ENCODE measurements around the gene INHBE.

- no peak for TF ChIP-seq CTCF (conservative IDR thresholded peaks at IDR 0.05; ENCODE audit: low read depth in 2 of 2)
- TF ChIP-seq POLR2AphosphoS5 (IDR thresholded peaks at IDR 0.05; ENCODE audit: low read depth): no peak
- TF ChIP-seq EZH2 (IDR thresholded peaks at IDR 0.05; ENCODE audit: low read depth, unreplicated experiment): no peak
- TF ChIP-seq EZH2phosphoT487 (IDR thresholded peaks at IDR 0.05; ENCODE audit: unreplicated experiment): no peak
- no peak for TF ChIP-seq ZNF114 (CRISPR knock-in tag; IDR thresholded peaks at IDR 0.05)
- no peak for TF ChIP-seq CREB1 (CRISPR knock-in tag; IDR thresholded peaks at IDR 0.05; ENCODE audit: low read depth)
- TF ChIP-seq JUNB (IDR thresholded peaks at IDR 0.05; ENCODE audit: unreplicated experiment): no peak
- TF ChIP-seq REST (IDR thresholded peaks at IDR 0.05; ENCODE audit: unreplicated experiment): no peak
- no peak for TF ChIP-seq ZNF462 (CRISPR knock-in tag; IDR thresholded peaks at IDR 0.05)
- no peak for TF ChIP-seq STAT1 (IDR thresholded peaks at IDR 0.05; ENCODE audit: unreplicated experiment)
Observed at GRCh38 chr12:57433370-57433769, 21.7 kb upstream of the INHBE start.
